Bladder microvascular endothelial cell (primary cell): ENCODE data around the gene FBXO31. TPM values are rescaled to one million over a fixed set of nuclear protein-coding genes. Genes with fewer than 3 reads are reported as not detected.

Experiments
- total RNA-seq: library from RNA; depleted of rRNA; stranded (reverse); fragments of >200 nt; gene quantifications from 2 replicates; pipeline ENCODE4 v1.2.3, GENCODE V29; 2014

FBXO31 gene
- total RNA-seq = 47.6 and 54.6 TPM in 2 replicates

GRCh38 chr16:87383505-87384161 lies at the start of gene FBXO31:
Gene FBXO31, minus strand, starts transcription at chr16:87383776. Its CDS starts 32 bp downstream, at chr16:87383744.

GRCh38 chr16:87391950-87392820 lies 8.6 kb upstream of the FBXO31 start, which contains the start of gene MAP1LC3B:
Gene MAP1LC3B, plus strand, starts transcription at chr16:87392336. Its CDS starts 92 bp downstream, at chr16:87392428.

GRCh38 chr16:87316923-87317749 lies 66.4 kb downstream of the FBXO31 start, which contains the start of gene C16orf95:
Gene C16orf95, minus strand, starts transcription at chr16:87317392. Its CDS starts 150 bp downstream, at chr16:87317242.

Other genes with a start within 250 kb of the FBXO31 start
- gene C16orf95, start 66.4 kb downstream of the FBXO31 start, total RNA-seq = 2.2 and 3.4 TPM in 2 replicates
- gene MAP1LC3B, start 8.6 kb upstream of the FBXO31 start, total RNA-seq = 36.8 and 56.6 TPM in 2 replicates
- 6.0 and 15.2 TPM in 2 replicates for gene ZCCHC14, start 109.2 kb upstream of the FBXO31 start, total RNA-seq
- gene JPH3, start 218.7 kb upstream of the FBXO31 start, total RNA-seq = under 0.01 and 0.44 TPM in 2 replicates